Hepatocyte (in vitro differentiated cells): ENCODE data around the gene SERPINA3. TPM values are rescaled to one million over a fixed set of nuclear protein-coding genes. Genes with fewer than 3 reads are reported as not detected.

Experiments
- DNase-seq: peaks from one replicate; pipeline ENCODE4 v3.0.0-alpha.2; 2016; ENCODE audit warnings: low spot score
- H2AFZ ChIP-seq: fragments of 200-600 bp; sonication (generic); 2 replicates; pipeline ENCODE4 v1.6.0; 2016; ENCODE audit warnings: antibody characterized with exemption, mild to moderate bottlenecking
- H3K27ac ChIP-seq: fragments of 200-600 bp; sonication (generic); 2 replicates; pipeline ENCODE4 v1.5.1; 2016; ENCODE audit warnings: mild to moderate bottlenecking
- H3K27me3 ChIP-seq: fragments of 200-600 bp; sonication (generic); 2 replicates; pipeline ENCODE4 v1.6.1; 2016
- H3K36me3 ChIP-seq: fragments of 200-600 bp; sonication (generic); replicated peaks from 2 replicates; pipeline ENCODE4 v1.5.1; 2016; ENCODE audit warnings: low read depth; ENCODE audit not compliant: insufficient read depth
- H3K4me1 ChIP-seq: fragments of 200-600 bp; sonication (generic); 2 replicates; pipeline ENCODE4 v1.5.1; 2016; ENCODE audit warnings: mild to moderate bottlenecking, moderate library complexity; ENCODE audit not compliant: insufficient read depth
- H3K4me2 ChIP-seq: fragments of 200-600 bp; sonication (generic); 2 replicates; pipeline ENCODE4 v1.6.0; 2016
- H3K4me3 ChIP-seq: fragments of 200-600 bp; sonication (generic); 2 replicates; pipeline ENCODE4 v1.5.1; 2016; ENCODE audit warnings: mild to moderate bottlenecking
- H3K79me2 ChIP-seq: fragments of 200-600 bp; sonication (generic); 2 replicates; pipeline ENCODE4 v1.6.0; 2017; ENCODE audit warnings: mild to moderate bottlenecking
- H3K9me2 ChIP-seq: fragments of 200-600 bp; sonication (generic); replicated peaks from 2 replicates; pipeline ENCODE4 v1.6.0; 2017; ENCODE audit warnings: mild to moderate bottlenecking; ENCODE audit not compliant: insufficient read depth
- H3K9me3 ChIP-seq: fragments of 200-600 bp; sonication (generic); 2 replicates; pipeline ENCODE4 v1.5.1; 2016; ENCODE audit warnings: low read depth, mild to moderate bottlenecking
- H4K20me1 ChIP-seq: fragments of 200-600 bp; sonication (generic); 2 replicates; pipeline ENCODE4 v1.6.0; 2016; ENCODE audit warnings: mild to moderate bottlenecking; ENCODE audit not compliant: insufficient read depth, poor library complexity, severe bottlenecking
- EZH2 ChIP-seq: fragments of 200-600 bp; sonication (generic); IDR thresholded peaks from 2 replicates; pipeline ENCODE4 v1.6.1; 2016; ENCODE audit warnings: antibody characterized with exemption, mild to moderate bottlenecking, borderline replicate concordance
- EZH2phosphoT487 ChIP-seq: fragments of 200-600 bp; sonication (generic); IDR thresholded peaks from one replicate; pipeline ENCODE4 v1.6.1; 2018; ENCODE audit warnings: antibody characterized with exemption, mild to moderate bottlenecking, low read depth, moderate library complexity; ENCODE audit not compliant: unreplicated experiment, severe bottlenecking
- WGBS: methylation state at CpG from one replicate; pipeline ENCODE4 v1.1.6; 2016; ENCODE audit warnings: low lambda C conversion rate; ENCODE audit errors: missing lambda C conversion rate; 5-methylcytosine and 5-hydroxymethylcytosine counted together
- polyA plus RNA-seq: library from polyadenylated mRNA; unstranded; fragments of >200 nt; fragmentation: Nextera tagmentation; extraction: Ambion mirVana; gene quantifications from 2 replicates; pipeline ENCODE4 v1.2.1, GENCODE V29; 2016
- total RNA-seq: library from RNA; depleted of rRNA; stranded (reverse); fragments of >200 nt; gene quantifications from 2 replicates; pipeline ENCODE4 v1.2.3, GENCODE V29; 2014
- TF ChIP-seq, protein P1 (sequence below): fragments of 200-600 bp; sonication (generic); IDR thresholded peaks from 2 replicates; pipeline ENCODE4 v1.5.1; 2016; ENCODE audit warnings: antibody characterized with exemption, mild to moderate bottlenecking; ENCODE audit not compliant: poor library complexity

SERPINA3 gene
- total and polyA plus RNA-seq, 2 experiments from 2014 or later = 359 to 457 TPM

- no peak overlapping the region for H3K27ac ChIP-seq
- H3K36me3 ChIP-seq = no peaks in the 10 kb centered on the region
- H3K4me1 ChIP-seq = no peaks in the 10 kb centered on the region
- H3K9me2 ChIP-seq = no peaks in the 10 kb centered on the region
- 90% methylated on average over 20 of the region's 20 CpGs for WGBS
- no peaks in the 10 kb centered on the region for H4K20me1 ChIP-seq
- no peak overlapping the region for H3K4me3 ChIP-seq
- no peak overlapping the region for H3K4me2 ChIP-seq
- no peak overlapping the region for H2AFZ ChIP-seq
- no peaks in the 10 kb centered on the region for H3K79me2 ChIP-seq
- TF ChIP-seq EZH2 = no peak
- TF ChIP-seq, protein P1, sequence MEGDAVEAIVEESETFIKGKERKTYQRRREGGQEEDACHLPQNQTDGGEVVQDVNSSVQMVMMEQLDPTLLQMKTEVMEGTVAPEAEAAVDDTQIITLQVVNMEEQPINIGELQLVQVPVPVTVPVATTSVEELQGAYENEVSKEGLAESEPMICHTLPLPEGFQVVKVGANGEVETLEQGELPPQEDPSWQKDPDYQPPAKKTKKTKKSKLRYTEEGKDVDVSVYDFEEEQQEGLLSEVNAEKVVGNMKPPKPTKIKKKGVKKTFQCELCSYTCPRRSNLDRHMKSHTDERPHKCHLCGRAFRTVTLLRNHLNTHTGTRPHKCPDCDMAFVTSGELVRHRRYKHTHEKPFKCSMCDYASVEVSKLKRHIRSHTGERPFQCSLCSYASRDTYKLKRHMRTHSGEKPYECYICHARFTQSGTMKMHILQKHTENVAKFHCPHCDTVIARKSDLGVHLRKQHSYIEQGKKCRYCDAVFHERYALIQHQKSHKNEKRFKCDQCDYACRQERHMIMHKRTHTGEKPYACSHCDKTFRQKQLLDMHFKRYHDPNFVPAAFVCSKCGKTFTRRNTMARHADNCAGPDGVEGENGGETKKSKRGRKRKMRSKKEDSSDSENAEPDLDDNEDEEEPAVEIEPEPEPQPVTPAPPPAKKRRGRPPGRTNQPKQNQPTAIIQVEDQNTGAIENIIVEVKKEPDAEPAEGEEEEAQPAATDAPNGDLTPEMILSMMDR = no peak
- no peak for DNase-seq
- H3K9me3 ChIP-seq = no peaks in the 10 kb centered on the region
- no peaks in the 10 kb centered on the region for H3K27me3 ChIP-seq
Observed at GRCh38 chr14:94569381-94570001, 42.7 kb upstream of the SERPINA3 start.

GRCh38 chr14:94570002-94570400, 42.2 kb upstream of the SERPINA3 start:
- no peaks in the 10 kb centered on the region for H3K9me2 ChIP-seq
- no peaks in the 10 kb centered on the region for H4K20me1 ChIP-seq
- no peaks in the 10 kb centered on the region for H3K9me3 ChIP-seq
- TF ChIP-seq EZH2 = no peak
- TF ChIP-seq, protein P1 = no peak
- TF ChIP-seq EZH2phosphoT487 = no peak
- no peak for DNase-seq
- no peak overlapping the region for H3K4me2 ChIP-seq
- WGBS = 90% methylated on average over 6 of the region's 6 CpGs
- no peaks in the 10 kb centered on the region for H3K4me1 ChIP-seq
- no peaks in the 10 kb centered on the region for H3K79me2 ChIP-seq
- no peaks in the 10 kb centered on the region for H3K36me3 ChIP-seq
- H3K27ac ChIP-seq = no peak overlapping the region
- no peak overlapping the region for H3K4me3 ChIP-seq
- H3K27me3 ChIP-seq = no peaks in the 10 kb centered on the region
- no peak overlapping the region for H2AFZ ChIP-seq

- H3K4me3 ChIP-seq = no peak overlapping the region
- no peak overlapping the region for H2AFZ ChIP-seq
- no peaks in the 10 kb centered on the region for H3K27me3 ChIP-seq
- H3K4me2 ChIP-seq = no peak overlapping the region
- TF ChIP-seq EZH2 = no peak
- TF ChIP-seq, protein P1 = no peak
- TF ChIP-seq EZH2phosphoT487 = no peak
- H3K36me3 ChIP-seq = no peaks in the 10 kb centered on the region
- 84% methylated on average over 9 of the region's 9 CpGs for WGBS
- DNase-seq = no peak
- no peaks in the 10 kb centered on the region for H3K9me3 ChIP-seq
- no peaks in the 10 kb centered on the region for H4K20me1 ChIP-seq
- no peaks in the 10 kb centered on the region for H3K79me2 ChIP-seq
- no peak overlapping the region for H3K27ac ChIP-seq
- no peaks in the 10 kb centered on the region for H3K9me2 ChIP-seq
- H3K4me1 ChIP-seq = no peaks in the 10 kb centered on the region
Observed at GRCh38 chr14:94570440-94570839, 41.8 kb upstream of the SERPINA3 start.

GRCh38 chr14:94571395-94571794, 40.8 kb upstream of the SERPINA3 start:
- TF ChIP-seq, protein P1 = no peak
- Histone ChIP-seq H3K27ac (no peak overlapping the region), H3K79me2 (no peaks in the 10 kb centered on the region)

More at GRCh38 chr14:94571395-94571794, 40.8 kb upstream of the SERPINA3 start:
- 77% methylated on average over 7 of the region's 7 CpGs for WGBS
- no peak for DNase-seq
- Histone ChIP-seq H3K36me3 (no peaks in the 10 kb centered on the region), H3K4me1 (no peaks in the 10 kb centered on the region), H2AFZ (no peak overlapping the region), H3K9me3 (no peaks in the 10 kb centered on the region), H3K27me3 (no peaks in the 10 kb centered on the region), H3K4me2 (no peak overlapping the region), H4K20me1 (no peaks in the 10 kb centered on the region), H3K9me2 (no peaks in the 10 kb centered on the region), H3K4me3 (no peak overlapping the region)
